Hematopoietic multipotent progenitor cell treated with erythropoietin and hydrocortisone succinate and interleukin-3 and kit ligand, for 15 days (in vitro differentiated cells): ENCODE data around the gene LYZL2.
"Not testable (repeated sequence)": the region's sequence is repeated elsewhere in the genome, so short reads cannot be mapped to it uniquely, and the experiment has no call there.

Experiments used
- DNase-seq: peaks from one replicate; pipeline ENCODE4 v3.0.0-alpha.2; 2015; ENCODE audit warnings: low spot score

Gene LYZL2

DNA sequence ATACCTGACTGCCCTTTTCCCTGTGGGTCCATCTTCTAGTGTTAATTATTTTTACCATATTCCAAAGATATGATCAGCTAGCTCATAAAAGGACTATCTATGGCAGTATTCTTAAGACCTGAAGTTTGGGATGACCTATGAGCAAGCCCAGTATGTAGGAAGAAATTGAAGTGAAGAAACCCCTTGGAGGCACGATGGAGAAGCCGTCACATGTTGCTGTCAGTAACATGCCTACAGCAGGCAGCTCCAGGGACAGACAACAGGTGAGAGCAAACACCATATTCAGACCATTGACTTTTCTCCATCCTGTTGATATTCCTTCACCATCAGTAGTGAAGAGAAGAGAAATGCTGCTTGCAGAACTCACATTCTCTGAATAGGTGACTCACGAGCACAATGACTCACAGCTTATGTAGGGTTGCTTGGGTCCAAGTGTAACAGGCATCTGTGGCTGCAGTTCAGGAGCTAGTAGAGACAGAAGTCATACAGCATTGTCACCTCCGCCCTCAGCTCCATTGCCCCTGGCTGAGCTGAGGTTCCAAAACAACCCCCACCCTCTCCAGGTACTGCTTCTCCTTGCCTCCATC is 8.4 kb upstream of the LYZL2 start:
- no peak for DNase-seq

DNA sequence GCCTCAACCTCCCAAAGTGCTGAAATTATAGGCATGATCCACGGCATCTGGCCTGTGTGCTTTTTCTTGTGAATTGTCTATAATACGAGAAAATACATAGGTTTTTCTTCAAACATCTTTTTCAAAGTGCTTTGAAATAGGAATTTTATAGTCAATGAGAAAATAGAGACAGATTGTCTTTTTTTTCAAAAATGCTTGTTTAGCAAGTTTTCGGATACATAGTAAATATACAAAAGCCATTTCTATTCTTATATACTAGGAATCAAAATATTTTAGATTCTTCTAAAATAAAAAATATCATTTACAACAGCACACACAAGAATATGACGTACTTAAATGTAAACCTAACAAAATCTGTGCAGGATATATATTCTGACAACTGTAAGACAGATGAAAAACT is 1.6 kb upstream of the LYZL2 start:
- DNase-seq, result no peak

DNA sequence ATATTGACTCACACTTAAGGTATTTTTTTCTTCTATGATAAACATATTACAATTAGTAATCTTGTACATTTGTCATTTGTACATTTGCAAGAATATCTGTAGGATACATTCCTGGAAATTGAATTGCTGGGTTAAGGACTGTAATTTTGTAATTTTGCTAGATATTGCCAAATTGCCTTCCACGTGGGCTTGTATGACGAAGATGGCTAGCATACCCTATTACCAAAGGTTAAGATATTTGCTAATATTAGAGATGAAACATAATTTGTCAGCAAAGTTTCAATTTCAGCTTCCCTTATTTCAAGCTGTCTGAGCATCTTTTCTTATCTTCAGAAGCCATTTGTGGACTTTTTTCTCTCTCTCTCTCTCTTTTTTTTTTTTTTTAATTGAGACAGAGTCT is 1.0 kb upstream of the LYZL2 start:
- DNase-seq, result no peak

GRCh38 chr10:30628576-30628975 is 977 bp downstream of the LYZL2 start:
- not testable (repeated sequence) for DNase-seq

DNA sequence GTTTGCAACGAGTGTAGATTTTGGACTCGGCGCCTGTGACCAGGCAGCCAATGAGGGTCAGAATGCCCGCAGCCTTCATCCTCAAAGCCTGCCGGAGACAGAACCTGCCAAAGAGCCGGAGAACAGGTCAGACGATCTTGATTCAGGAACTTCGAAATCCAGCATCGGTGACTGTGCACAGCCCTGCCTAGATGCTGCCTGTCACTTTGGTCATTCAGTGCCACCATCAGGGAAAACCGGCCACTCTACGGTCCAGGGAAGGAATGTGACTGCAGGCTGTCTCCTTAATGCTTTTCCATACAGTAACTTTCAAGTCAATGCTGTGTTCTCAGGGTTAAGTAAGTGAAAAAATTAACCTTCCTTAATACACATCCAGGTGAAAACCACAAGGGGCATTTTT is 2.7 kb downstream of the LYZL2 start:
- DNase-seq, result not testable (repeated sequence)

- not testable (repeated sequence) for DNase-seq
These were observed 3.4 kb downstream of the LYZL2 start for GRCh38 chr10:30626196-30626595.

DNA sequence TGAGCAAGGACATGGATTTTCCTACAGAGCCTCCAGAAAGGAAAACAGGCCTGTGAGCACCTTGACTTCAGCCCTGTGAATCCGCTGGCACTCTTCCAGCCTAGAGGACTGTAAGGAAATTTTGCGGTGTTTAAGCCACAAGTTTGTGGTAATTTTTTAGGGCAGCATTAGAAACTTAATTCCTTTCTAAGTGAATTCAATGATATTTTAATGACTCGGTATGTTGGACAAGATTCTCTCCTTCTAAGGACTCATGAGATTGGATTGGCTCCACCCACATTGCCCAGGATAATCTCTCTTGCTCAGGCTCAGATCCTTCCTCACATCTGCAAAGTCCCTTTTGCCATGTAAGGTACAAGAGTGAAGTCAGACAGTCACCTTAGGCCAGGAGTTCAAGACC is 4.5 kb downstream of the LYZL2 start:
- DNase-seq, result no peak

GRCh38 chr10:30619966-30620365 is 9.6 kb downstream of the LYZL2 start:
- no peak for DNase-seq

GRCh38 chr10:30617070-30617469 is 12.5 kb downstream of the LYZL2 start:
- no peak for DNase-seq

GRCh38 chr10:30611041-30611440 is 18.5 kb downstream of the LYZL2 start:
- not testable (repeated sequence) for DNase-seq

GRCh38 chr10:30607814-30608213 is 21.7 kb downstream of the LYZL2 start:
- no peak for DNase-seq

- no peak for DNase-seq
These were observed 23.2 kb downstream of the LYZL2 start for GRCh38 chr10:30606313-30606712.

DNA sequence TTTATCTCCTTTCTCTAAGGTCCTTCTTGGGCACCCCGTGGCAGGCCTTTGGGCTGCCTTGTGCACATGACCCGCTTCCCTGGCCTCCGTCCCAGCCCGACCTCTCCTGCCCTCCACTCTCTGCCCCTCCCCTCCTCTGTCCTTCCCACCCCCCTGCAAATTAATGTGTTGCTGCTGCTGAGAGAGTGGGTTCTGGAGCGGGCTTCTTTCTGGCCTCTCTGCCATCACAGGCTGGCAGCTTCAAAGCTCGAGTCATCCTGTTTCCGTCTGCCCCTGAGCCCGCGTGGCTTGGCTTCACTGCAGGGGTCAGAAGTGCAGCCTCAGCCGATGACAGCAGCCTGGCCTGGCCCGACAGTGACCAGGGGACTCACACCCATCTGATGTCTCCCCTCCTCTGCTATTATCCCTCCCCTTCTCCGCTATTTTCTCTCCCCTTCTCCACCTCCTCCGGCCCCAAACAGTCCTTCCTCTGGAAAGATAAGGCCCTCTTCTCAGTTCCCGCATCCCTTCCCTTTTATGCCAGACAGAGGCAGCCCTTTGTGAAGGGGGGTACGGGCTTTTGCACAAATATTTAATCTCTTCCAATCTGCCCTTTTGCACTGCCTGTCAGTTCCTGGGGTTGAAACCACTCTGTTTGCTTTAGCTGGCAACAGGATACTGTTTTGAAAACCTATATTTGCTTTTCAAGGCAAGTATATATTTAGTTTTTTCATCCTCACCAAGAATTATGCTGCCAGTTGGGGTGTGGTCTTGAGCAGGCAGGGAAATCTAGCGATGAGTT is 24.0 kb downstream of the LYZL2 start:
- not testable (repeated sequence) for DNase-seq

DNA sequence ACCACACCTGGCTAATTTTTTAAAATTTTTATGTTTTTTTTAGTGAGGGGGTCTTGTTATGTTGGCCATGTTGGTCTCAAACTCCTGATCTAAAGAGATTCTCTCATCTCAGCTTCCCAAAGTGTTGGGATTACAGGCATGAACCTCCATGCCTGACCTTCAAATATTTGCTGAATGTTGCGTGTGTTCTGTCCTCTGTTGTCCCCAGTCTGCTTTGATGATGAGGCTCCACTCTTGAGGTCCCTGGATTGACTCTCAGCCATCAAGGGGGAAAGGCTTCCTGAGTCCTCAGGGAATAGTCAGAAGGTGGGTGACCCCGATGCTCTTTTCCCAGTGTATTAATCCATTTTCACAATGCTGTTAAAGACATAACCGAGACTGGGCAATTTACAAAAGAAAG is 26.0 kb downstream of the LYZL2 start:
- DNase-seq, result no peak

- no peak for DNase-seq
These were observed 26.8 kb downstream of the LYZL2 start for GRCh38 chr10:30602747-30603146.

DNA sequence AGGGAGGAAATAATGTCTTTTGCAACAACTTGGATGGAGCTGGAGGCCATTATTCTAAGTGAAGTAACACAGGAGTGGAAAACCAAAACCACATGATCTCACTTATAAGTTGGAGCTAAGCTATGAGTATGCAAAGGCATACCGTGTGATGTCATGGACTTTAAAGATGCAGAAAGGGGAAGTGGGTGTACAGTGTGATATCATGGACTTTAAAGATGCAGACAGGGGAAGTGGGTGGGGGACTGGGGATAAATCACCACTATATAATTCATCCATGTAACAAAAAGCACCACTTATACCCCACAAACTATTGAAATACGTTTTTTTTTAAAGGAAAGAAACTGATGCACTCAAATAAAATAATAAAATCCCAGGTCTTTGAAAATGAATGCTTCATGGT is 29.5 kb downstream of the LYZL2 start:
- DNase-seq, result no peak

DNA sequence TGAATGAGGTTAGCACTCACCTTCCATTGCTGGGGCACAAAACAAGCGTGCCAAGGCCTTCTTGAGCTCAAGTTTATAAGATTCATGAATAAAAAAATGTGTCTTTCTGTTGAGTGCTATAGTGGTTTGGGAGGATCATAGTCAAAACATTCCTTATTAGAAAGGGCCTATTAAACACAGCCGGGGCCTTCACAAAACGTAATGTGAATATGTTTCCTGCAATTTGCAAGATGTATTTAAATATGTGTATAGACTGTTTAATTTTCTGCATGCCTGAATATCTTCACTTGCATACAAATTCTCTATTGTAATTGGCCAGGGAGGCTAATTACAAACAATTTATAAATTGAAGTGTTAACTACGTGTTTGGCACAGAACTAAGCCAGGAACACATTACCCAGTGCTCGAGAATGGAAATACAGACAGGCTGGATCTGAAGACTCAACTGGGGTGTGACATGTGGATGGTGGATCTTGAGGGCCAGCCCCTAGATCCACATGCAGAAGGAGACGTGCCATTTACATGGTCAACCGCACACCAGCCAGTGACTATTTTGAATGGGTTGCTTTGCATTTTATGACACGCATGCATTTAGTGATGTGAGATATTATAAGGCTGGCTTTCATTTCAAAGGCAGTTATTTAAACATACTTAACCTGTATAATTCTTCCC is 31.3 kb downstream of the LYZL2 start:
- no peak for DNase-seq

GRCh38 chr10:30597433-30597824 is 32.1 kb downstream of the LYZL2 start:
- DNase-seq, result not testable (repeated sequence)

DNA sequence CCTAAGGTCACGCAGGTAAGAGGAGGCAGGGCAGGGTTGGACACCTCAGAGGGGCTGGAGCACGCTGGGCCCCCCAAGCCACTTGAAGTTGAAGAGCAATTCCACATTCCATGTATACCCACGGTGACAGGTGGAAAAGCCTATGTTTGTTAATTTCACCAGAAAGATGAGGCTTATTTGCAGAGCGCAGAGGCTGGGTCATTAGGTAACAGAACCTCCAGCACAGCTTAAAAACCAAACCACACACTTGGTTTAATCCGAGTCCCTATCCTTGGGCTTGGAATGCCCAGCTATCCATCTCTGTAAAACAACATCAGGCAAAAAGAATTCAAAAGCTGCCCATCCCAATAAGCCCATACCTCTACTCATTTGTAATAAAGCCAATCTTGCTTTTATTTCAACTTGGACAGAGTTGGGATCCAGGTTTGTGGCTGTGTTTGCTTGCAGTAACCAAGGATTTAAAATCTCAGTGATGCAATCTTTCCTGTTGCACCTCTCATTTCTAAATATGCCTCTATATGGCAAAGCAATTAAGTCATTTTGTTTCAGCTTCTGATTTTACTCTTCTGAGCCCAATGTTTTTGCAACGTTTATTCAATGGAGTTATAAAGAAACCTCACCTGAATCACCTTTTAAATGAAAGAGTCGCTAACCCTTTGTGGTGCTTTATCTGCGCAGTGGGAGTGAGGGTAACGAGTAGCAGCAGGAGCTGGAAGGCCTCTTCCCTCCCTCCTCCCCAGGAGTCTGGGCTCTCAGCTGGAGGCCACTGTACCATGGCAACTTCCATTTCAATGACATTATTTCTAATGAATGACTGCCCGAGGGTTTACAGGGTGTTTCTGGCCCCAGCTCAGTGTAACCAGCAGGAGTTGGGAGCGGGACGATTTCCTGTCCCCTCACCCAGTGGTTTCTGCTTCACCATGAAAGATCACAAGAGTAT is 32.8 kb downstream of the LYZL2 start:
- DNase-seq, result not testable (repeated sequence)

DNA sequence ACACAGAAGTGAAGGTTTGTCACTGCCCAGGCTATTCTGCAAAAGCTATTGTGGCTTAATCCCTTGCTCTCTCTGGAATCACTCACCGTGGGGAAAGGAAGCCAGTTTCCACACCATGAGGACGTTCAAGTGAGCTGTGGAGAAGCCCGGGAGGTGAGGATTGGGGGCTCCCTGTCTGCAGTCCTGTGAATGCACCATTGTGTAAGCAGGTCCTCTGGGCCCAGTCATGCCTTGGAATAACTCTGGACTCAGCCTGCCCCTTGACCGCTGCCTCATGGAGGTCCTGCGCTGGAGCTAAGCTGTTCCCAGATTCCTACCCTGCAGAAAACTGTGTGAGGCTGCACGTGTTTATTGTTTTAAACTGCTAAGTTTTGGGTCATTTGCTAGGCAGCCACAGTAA is 33.5 kb downstream of the LYZL2 start:
- DNase-seq, result no peak

DNA sequence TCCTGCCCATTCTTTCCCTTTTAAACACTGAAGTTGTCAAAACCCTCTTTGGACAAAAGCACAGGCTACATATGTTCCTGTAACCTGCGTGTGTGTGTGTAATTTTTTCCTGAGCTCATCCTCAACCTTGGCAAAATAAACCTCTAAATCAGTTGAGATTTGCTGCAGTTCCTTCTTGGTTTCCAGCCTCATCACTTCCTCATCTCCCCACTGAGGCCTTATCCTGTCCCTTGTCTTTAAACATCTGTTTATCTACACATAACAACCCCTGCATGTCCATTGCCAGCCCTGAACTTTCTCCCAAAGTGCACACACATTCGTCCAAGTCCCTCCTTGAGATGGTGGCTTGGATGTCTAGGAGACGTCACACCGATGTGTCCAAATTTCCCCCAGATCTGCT is 35.5 kb downstream of the LYZL2 start:
- no peak for DNase-seq

- not testable (repeated sequence) for DNase-seq
These were observed 36.8 kb downstream of the LYZL2 start for GRCh38 chr10:30592770-30593169.
